T-helper 2 cell treated with Interferon-gamma antibody and Interleukin-4, amounts not matched to agents 100 ng/mL and 5 ng/mL, for 36 hours (primary cell): Measurements from ENCODE around the gene WDR20. TPM values are rescaled to one million over a fixed set of nuclear protein-coding genes. Genes with fewer than 3 reads are reported as not detected.
"Not testable (repeated sequence)": the region's sequence is repeated elsewhere in the genome, so short reads cannot be mapped to it uniquely, and the experiment has no call there.

ENCODE experiments used
- intact Hi-C: fragments of 100-400 bp; cut with micrococcal nuclease; formaldehyde crosslinking; loops from one replicate; pipeline ENCODE4 v1.15.1; 2023
- total RNA-seq: library from RNA; stranded (reverse); gene quantifications from 2 replicates; pipeline ENCODE4 v1.2.3, GENCODE V29; 2022

Gene WDR20
- 36.0 and 36.2 TPM in 2 replicates for total RNA-seq

DNA sequence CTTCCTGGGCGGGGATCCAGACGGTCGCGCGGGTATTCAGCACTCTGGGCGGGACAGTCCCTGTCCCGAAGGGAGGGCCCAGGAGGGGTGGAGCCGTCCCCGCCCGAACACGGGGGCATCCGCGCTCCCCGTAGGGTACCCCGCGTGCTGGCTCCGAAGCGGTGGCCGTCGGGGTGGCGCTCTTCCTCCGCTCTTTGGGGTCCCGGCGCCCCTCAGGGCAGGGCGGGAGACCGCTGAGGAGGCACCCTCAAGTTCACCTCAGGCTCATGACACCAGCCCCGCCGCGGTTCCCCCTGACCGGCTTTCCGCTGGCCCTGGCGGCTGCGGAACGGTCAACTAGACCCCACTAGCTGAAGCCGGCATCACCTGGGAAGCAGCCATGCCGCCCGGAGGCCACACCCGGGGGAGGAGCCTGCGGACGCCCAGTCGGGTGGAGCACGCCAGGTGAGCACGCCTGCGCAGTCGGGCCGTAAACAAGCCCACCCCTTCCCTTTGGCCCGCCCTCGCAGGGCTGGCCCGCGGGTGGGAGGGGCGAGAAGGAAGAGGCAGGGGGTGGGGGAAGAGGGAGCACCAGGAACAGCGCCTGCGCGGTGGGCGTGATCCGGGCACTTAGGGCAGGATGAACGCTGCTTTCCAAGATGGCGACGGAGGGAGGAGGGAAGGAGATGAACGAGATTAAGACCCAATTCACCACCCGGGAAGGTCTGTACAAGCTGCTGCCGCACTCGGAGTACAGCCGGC, at the start of gene WDR20:
Gene WDR20, plus strand, starts transcription at position 612 of the 741 bp plus-strand sequence. Its CDS starts 27 bp downstream, at position 639.
- intact Hi-C loops, result loop anchor here (1.0 to 5.0 kb wide), 5 partner anchors 52 to 379 kb away; partner anchors contain the start of genes DYNC1H1 and HSP90AA1

- intact Hi-C loops, result no loop called here
These were observed 49.0 kb upstream of the WDR20 start for GRCh38 chr14:102090713-102091112.

- intact Hi-C loops, result no loop called here
These were observed 46.9 kb upstream of the WDR20 start for GRCh38 chr14:102092806-102093205.

DNA sequence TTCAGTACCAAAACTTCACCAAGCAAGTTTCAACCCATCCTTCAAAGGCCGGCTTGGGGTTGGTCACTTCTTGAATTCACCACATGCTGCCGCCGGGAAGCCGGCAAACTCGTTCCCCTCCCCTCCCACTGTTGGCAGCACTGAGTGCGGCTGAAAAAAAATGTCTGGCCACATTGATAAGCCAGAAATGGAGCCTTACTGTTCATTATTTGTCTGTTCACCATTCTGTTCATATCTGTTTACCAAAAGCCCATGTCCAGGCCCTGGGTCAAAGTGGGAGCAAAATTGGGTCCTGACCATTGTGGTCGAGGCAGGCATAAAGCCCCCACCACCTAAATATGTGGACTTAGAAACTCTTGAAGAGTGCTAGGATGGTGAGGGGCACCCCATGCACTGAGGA, 45.6 kb upstream of the WDR20 start:
- intact Hi-C loops, result no loop called here

DNA sequence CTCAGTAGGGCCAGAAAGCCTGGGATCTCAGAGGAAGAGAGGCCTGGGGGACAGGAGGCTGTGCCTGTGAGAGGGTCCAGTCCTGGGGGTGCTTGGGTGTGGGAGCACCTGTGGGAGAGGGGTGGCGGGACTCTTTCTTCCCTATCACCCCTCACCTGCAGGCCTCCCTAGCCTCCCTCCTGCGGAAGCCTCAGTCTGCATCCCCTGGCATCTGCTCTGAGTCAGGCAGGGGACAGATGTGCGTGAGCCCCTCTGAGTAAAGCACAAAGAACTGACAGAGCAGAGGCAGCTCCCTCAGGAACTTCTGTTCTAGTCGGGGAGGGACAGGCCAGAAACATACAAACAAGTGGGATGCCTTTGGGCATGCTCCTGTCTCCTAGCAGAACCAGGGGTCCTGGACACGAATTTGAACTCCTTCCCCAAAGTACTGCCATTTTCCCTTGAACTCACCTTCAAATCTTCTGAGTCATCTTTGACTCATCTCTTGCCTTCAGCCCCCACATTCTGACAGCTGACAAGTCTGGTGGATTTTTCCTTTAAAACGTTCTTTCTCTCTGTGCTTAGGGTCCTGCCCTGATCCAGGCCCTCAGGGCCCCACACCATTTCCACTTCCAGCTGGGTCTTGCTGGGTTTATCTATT, 44.3 kb upstream of the WDR20 start:
- intact Hi-C loops, result no loop called here

GRCh38 chr14:102095871-102096568, 43.7 kb upstream of the WDR20 start:
- intact Hi-C loops, result loop anchor here (1.0 kb wide), 2 partner anchors 33 to 135 kb away; no protein-coding TSS in a partner anchor

GRCh38 chr14:102096569-102097188, 43.0 kb upstream of the WDR20 start:
- intact Hi-C loops, result loop anchor here (1.0 kb wide), 2 partner anchors 33 to 135 kb away; no protein-coding TSS in a partner anchor

DNA sequence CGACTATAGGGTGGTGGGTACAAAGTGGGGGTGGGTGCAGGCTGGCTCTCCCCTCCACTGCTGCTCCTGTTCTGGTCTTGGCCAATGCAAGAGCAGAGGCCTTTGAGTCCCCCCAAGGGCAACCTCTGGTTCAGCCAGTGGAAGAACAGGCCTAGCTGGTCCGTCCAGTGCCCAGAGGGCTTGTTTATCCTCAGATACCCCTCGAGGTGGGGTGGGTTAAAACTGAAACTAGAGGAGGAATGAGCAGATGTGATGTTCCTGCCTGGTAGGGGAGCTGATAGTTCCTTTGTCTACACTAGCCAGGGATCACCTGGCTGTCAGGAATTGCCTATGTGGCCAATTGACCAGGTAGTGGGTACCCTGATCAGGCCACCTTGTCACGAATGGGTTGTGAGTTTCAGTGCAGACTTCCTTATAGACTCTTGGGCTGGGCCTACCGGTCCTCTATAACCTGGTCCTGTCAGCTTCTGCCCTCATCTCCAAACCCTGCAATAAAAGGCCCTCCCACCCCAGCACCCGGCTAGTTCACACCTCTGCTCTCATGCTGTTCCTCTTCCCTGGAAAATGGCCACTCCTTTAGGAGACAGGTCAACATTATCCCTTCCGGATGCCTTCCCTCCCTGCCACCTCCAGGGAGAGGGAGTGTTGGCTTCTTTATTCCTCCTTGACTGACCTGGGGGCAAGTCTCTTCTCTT, 42.1 kb upstream of the WDR20 start:
- intact Hi-C loops, result no loop called here

DNA sequence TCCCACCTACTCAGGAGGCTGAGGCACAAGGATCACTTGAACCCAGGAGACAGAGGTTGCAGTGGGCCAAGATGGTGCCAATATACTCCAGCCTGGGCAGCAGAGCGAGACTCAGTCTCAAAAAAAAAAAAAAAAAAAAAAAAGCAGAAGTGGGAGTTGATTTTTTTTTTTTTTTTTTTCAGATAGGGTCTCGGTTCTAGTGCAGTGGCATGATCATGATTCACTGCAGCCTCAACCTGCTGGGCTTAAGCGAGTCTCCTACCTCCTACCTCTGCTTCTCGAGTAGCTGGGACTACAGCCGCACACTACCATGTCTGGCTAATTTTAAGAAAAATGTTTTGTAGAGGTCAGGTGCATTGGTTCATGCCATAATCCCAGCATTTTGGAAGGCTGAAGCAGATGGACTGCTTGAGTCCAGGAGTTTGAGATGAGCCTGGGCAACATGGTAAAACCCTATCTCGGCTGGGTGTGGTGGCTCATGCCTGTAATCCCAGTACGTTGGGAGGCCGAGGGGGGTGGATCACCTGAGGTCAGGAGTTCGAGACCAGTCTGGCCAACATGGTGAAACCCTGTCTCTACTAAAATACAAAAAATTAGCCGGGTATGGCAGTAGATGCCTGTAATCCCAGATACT, 36.5 kb upstream of the WDR20 start:
- intact Hi-C loops, result no loop called here

DNA sequence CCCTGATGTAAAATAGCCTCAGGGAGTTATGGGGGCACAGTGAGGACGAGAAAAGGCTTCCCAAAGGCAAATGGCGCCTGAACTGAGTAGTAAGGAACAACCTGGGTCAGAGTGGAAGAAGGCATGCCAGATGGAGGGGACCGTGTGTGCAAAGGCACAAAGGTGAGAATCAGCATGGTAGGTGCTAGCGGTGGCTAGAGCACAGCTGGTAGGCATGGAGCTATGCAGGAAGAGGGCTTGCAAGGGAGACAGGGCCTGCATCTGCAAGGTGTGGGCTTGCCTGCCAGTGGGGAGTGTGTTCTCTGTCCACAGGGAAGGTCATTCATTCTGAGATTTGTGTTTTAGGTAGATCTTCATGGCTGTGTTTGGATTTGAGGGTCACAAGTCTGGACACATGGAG, 34.3 kb upstream of the WDR20 start:
- intact Hi-C loops, result no loop called here

- intact Hi-C loops, result not testable (repeated sequence)
These were observed 30.4 kb upstream of the WDR20 start for GRCh38 chr14:102109332-102109731.

DNA sequence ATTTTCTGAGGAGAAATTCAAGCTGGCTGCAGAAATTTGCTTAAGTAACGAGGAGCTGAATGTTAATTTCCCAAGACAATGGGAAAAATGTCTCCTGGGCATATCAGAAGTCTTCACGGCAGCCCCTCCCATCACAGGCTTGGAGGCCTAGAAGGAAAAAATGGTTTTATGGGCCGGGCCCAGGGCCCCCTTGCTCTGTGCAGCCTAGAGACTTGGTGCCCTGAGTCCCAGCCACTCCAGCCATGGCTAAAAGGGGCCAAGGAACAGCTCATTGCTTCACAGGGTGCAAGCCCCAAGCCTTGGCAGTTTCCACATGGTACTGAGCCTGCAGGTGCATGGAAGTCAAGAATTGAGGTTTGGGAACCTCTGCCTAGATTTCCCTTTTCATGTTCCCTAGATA, 28.6 kb upstream of the WDR20 start:
- intact Hi-C loops, result no loop called here

DNA sequence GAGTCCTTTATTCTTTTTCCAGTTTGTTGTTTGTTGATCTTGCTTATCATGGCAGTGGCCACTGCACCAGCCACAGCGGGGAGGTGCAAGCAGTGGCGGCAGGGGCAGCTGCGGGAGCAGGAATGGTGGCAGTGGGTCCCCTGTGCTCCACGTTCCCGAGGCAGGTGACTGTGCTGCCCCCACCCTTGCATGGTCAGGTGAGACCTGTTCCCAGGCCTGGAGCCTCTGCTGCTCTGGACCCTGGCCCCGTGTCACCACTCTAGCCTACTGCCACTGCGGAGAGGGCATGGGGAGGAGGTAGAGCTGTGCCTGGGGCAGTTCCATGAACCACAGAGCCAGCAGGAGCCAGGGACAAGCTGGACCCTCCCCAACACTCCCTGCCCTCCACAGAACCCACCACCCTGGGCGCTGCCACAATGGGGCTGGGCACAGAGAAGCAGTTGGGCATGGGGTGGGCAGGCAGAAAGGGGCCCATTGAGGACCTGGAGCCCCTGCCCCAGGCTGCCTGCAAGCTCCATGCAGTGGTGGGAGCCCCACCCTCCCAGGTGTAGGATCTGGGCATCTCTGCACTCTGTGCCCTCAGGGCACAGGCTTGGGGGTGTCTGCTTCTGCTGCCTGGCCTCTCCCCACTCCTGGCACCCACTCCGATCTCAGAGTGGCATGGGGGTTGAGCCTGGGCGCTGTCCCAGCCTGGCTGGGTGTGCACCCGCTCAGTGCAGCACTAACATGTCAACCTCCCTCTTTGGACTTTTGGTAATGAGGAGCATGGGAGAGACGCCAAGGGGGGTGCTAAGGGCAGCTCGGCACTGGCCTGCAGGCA, 23.1 kb upstream of the WDR20 start:
- intact Hi-C loops, result no loop called here

GRCh38 chr14:102117852-102118251, 21.8 kb upstream of the WDR20 start:
- intact Hi-C loops, result no loop called here

- intact Hi-C loops, result no loop called here
These were observed 18.8 kb upstream of the WDR20 start for GRCh38 chr14:102120888-102121287.

- intact Hi-C loops, result no loop called here
These were observed 18.1 kb upstream of the WDR20 start for GRCh38 chr14:102121567-102121966.

DNA sequence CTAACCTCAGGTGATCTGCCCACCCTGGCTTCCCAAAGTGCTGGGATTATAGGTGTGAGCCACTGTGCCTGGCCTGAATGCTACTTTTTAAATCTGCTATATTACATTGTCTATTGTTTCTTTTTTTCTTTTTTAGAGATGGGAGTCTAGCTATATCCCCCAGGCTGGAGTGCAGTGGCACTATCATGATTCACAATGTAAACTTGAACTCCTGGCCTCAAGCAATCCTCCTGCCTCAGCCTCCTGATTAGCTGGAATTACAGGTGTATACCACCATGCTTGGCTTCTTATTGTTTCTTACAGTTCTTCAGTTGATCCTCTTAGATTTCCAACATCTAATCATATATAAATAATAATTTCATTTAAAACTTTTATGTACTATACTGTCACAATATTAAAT, 15.3 kb upstream of the WDR20 start:
- intact Hi-C loops, result no loop called here

DNA sequence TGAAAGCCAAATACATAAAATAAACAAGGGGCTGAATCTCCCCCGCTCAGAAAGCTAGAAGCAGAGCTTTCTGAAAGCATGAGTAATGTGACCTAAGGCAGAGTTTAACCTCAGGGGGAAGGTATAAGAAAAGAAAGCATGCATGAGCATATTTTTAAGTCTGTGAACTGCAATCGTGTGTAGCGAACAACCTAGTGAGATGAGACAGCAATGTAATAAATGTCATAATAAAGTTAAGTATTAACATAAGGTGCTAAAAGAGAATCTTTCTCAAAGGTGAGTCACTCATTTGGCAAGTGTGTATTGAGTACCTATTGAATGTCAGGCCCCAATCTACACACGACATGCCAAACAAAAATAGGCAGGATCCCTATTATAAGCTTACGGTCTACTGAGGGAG, 14.2 kb upstream of the WDR20 start:
- intact Hi-C loops, result no loop called here

DNA sequence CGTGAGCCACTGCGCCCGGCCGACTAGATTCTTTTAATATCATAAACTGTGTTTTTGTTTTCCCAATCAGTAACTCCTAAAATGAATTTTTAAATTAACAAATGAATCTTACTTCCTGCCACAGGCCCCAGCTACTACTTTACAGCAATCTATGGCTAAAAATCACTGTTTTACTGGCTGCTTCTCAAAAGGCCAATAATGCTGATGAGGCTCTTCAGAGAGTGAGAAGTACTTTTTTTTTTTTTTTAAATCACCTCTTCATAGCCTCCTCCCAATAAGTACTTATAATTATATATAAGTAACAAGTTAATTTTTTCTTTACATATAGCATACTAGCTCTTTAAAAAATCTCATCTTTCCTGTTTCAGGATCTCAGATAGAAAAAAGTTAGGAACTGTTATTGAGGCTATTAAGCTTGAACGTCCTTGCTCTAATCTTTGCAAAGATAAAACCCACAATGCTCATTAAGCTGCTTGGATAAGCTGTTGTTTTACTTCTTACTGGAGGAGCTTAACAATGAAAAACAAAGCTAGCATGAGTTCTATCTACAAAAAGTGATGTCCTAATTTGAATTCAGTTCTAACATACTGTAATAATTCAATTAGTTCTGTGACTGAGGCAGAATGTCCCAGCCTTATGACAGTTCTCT, 12.8 kb upstream of the WDR20 start:
- intact Hi-C loops, result no loop called here
